KOPT-K1 (cell line): ENCODE data around the gene L2HGDH.

ENCODE experiments used
- H3K27ac ChIP-seq: fragments of 200-600 bp; sonication (generic); 2 replicates; pipeline ENCODE4 v1.5.1; 2016; ENCODE audit warnings: antibody characterized with exemption, mild to moderate bottlenecking, low read depth, low read length; ENCODE audit not compliant: poor library complexity, severe bottlenecking
- H3K36me3 ChIP-seq: fragments of 200-600 bp; sonication (generic); 2 replicates; pipeline ENCODE4 v1.5.1; 2017; ENCODE audit warnings: antibody characterized with exemption, mild to moderate bottlenecking, low read length, moderate library complexity; ENCODE audit not compliant: insufficient read depth
- H3K9me3 ChIP-seq: fragments of 200-600 bp; sonication (generic); 2 replicates; pipeline ENCODE4 v1.5.1; 2017; ENCODE audit warnings: antibody characterized with exemption, low read length, mild to moderate bottlenecking; ENCODE audit not compliant: insufficient read depth, poor library complexity, severe bottlenecking

The L2HGDH gene

GRCh38 chr14:50210074-50210473, 102.0 kb downstream of the L2HGDH start:
- H3K27ac ChIP-seq, result no peak overlapping the region
- no peaks in the 10 kb centered on the region for H3K9me3 ChIP-seq
- no peaks in the 10 kb centered on the region for H3K36me3 ChIP-seq

- H3K9me3 ChIP-seq, result no peaks in the 10 kb centered on the region
- H3K27ac ChIP-seq, result no peak overlapping the region
- H3K36me3 ChIP-seq, result peaks cover 24% of the 10 kb centered on the region
Measured at GRCh38 chr14:50198499-50198898, 113.5 kb downstream of the L2HGDH start.

- Histone ChIP-seq H3K27ac (no peak overlapping the region), H3K9me3 (no peaks in the 10 kb centered on the region), H3K36me3 (peaks cover 5% of the 10 kb centered on the region; the same call in 1 of the 2 replicates)
Measured at GRCh38 chr14:50191499-50191898, 120.5 kb downstream of the L2HGDH start.
